Osteoblast (primary cell): ENCODE measurements around the gene PLXNA2. TPM values are rescaled to one million over a fixed set of nuclear protein-coding genes. Genes with fewer than 3 reads are reported as not detected.

Source experiments
- DNase-seq: peaks from one replicate; pipeline ENCODE4 v3.0.0; 2011; ENCODE audit warnings: low spot score, mixed read lengths; ENCODE audit not compliant: insufficient read length; ENCODE audit errors: missing footprints
- H2AFZ ChIP-seq: 2 replicates; pipeline ENCODE4 v1.6.0; 2011; ENCODE audit warnings: mild to moderate bottlenecking, low read length
- H3K27ac ChIP-seq: 2 replicates; pipeline ENCODE4 v1.5.1; 2011; ENCODE audit warnings: mild to moderate bottlenecking, low read depth, low read length, moderate library complexity
- H3K27me3 ChIP-seq: 2 replicates; pipeline ENCODE4 v1.6.0; 2012; ENCODE audit warnings: mild to moderate bottlenecking, control low read depth, inconsistent platforms, low read length, moderate library complexity; ENCODE audit not compliant: insufficient read depth
- H3K36me3 ChIP-seq: 2 replicates; pipeline ENCODE4 v1.5.1; 2011; ENCODE audit warnings: mild to moderate bottlenecking, low read length, control low read depth, moderate library complexity; ENCODE audit not compliant: insufficient read depth
- H3K4me1 ChIP-seq: 2 replicates; pipeline ENCODE4 v1.5.1; 2011; ENCODE audit warnings: mild to moderate bottlenecking, low read length, control low read depth, moderate library complexity; ENCODE audit not compliant: insufficient read depth
- H3K4me2 ChIP-seq: 2 replicates; pipeline ENCODE4 v1.6.0; 2011; ENCODE audit warnings: mild to moderate bottlenecking, low read length; ENCODE audit not compliant: insufficient read depth
- H3K4me3 ChIP-seq: fragments of 200-600 bp; sonication (generic); 3 replicates; pipeline ENCODE4 v1.5.1; 2012; ENCODE audit warnings: mild to moderate bottlenecking, low read length, inconsistent platforms; ENCODE audit not compliant: insufficient read depth
- H3K79me2 ChIP-seq: 2 replicates; pipeline ENCODE4 v1.6.0; 2012; ENCODE audit warnings: mild to moderate bottlenecking, low read length, control low read depth, inconsistent platforms; ENCODE audit not compliant: insufficient read depth
- H3K9me3 ChIP-seq: 2 replicates; pipeline ENCODE4 v1.5.1; 2011; ENCODE audit warnings: low read depth, low read length, control low read depth
- H4K20me1 ChIP-seq: 2 replicates; pipeline ENCODE4 v1.6.0; 2012; ENCODE audit warnings: mild to moderate bottlenecking, low read length, control low read depth; ENCODE audit not compliant: insufficient read depth
- small RNA-seq: library from RNA; depleted of rRNA; stranded (forward); fragments of <200 nt; gene quantifications from one replicate; pipeline ENCODE3, GENCODE V24; 2012
- total RNA-seq: library from RNA; depleted of rRNA; stranded (reverse); fragments of >200 nt; gene quantifications from 2 replicates; pipeline ENCODE4 v1.2.3, GENCODE V29; 2012
- TF ChIP-seq, protein P1 (sequence below): IDR thresholded peaks from 2 replicates; pipeline ENCODE4 v1.5.1; 2011; ENCODE audit warnings: mild to moderate bottlenecking, low read depth, low read length, moderate library complexity; ENCODE audit errors: extremely low read depth

Gene PLXNA2
- total RNA-seq, 1 donor = 3.3 TPM

DNA sequence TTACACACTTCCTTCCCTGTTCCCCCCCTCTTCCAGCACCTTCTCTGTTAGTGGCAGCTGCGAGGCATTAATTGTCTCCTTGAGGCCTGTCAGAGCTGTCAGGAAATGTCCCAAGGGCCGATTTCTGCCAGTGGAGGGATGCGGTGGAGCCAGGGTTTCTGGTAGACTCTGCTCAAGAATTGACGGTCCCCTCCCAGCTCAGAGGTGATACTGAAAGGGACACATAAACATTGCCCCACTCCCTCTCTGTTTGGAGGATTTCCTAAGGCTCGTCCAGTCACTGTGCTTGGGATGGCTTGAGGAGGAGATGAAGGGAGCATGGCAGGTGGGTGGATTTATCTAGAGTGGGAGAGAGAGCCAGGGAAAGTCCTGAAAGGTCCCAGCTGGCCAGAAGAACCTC, 271.8 kb downstream of the PLXNA2 start:
- H3K4me1 ChIP-seq = no peaks in the 10 kb centered on the region
- H3K36me3 ChIP-seq = no peaks in the 10 kb centered on the region
- H3K9me3 ChIP-seq = no peaks in the 10 kb centered on the region
- H3K79me2 ChIP-seq = no peaks in the 10 kb centered on the region
- H3K4me2 ChIP-seq = no peak overlapping the region
- no peak overlapping the region for H3K27ac ChIP-seq
- H3K27me3 ChIP-seq = peaks cover 21% of the 10 kb centered on the region
- H4K20me1 ChIP-seq = no peaks in the 10 kb centered on the region
- H3K4me3 ChIP-seq = no peak overlapping the region
- no peak overlapping the region for H2AFZ ChIP-seq
- TF ChIP-seq, protein P1, sequence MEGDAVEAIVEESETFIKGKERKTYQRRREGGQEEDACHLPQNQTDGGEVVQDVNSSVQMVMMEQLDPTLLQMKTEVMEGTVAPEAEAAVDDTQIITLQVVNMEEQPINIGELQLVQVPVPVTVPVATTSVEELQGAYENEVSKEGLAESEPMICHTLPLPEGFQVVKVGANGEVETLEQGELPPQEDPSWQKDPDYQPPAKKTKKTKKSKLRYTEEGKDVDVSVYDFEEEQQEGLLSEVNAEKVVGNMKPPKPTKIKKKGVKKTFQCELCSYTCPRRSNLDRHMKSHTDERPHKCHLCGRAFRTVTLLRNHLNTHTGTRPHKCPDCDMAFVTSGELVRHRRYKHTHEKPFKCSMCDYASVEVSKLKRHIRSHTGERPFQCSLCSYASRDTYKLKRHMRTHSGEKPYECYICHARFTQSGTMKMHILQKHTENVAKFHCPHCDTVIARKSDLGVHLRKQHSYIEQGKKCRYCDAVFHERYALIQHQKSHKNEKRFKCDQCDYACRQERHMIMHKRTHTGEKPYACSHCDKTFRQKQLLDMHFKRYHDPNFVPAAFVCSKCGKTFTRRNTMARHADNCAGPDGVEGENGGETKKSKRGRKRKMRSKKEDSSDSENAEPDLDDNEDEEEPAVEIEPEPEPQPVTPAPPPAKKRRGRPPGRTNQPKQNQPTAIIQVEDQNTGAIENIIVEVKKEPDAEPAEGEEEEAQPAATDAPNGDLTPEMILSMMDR = no peak
- no peak for DNase-seq

Small RNAs within 50 kb of the gene (small RNA-seq; reads per million reads assigned to genes)
- not detected for gene AL606753.1
